Trophoblast cell (in vitro differentiated cells and primary cell): Measurements from ENCODE around the gene GAGE12F. TPM values are rescaled to one million over a fixed set of nuclear protein-coding genes. Genes with fewer than 3 reads are reported as not detected.
"Not testable (repeated sequence)": the region's sequence is repeated elsewhere in the genome, so short reads cannot be mapped to it uniquely, and the experiment has no call there.

Experiments
- DNase-seq, 2 donors: peaks; one replicate each; pipeline ENCODE4 v3.0.0-alpha.2; 2016
- H2AFZ ChIP-seq: 2 replicates; pipeline ENCODE4 v1.6.1; 2013; ENCODE audit warnings: low read length, moderate library complexity, mild to moderate bottlenecking; ENCODE audit not compliant: insufficient read depth, poor library complexity
- H2AK5ac ChIP-seq: 2 replicates; pipeline ENCODE4 v1.6.1; 2013; ENCODE audit warnings: mild to moderate bottlenecking, low read length
- H2BK120ac ChIP-seq: 2 replicates; pipeline ENCODE4 v1.6.1; 2013; ENCODE audit warnings: low read length, mild to moderate bottlenecking, moderate library complexity; ENCODE audit not compliant: insufficient read depth, poor library complexity
- H2BK12ac ChIP-seq: 2 replicates; pipeline ENCODE4 v1.6.1; 2013; ENCODE audit warnings: mild to moderate bottlenecking, low read length, moderate library complexity
- H2BK5ac ChIP-seq: 2 replicates; pipeline ENCODE4 v1.6.1; 2013; ENCODE audit warnings: low read length, low read depth, moderate library complexity, mild to moderate bottlenecking; ENCODE audit not compliant: poor library complexity
- H3K14ac ChIP-seq: 2 replicates; pipeline ENCODE4 v1.6.1; 2013; ENCODE audit warnings: mild to moderate bottlenecking, low read length
- H3K18ac ChIP-seq: 2 replicates; pipeline ENCODE4 v1.6.1; 2013; ENCODE audit warnings: mild to moderate bottlenecking, low read length
- H3K23ac ChIP-seq: 2 replicates; pipeline ENCODE4 v1.6.1; 2013; ENCODE audit warnings: low read length
- H3K27ac ChIP-seq: 2 replicates; pipeline ENCODE4 v1.5.1; 2013; ENCODE audit warnings: low read depth, mild to moderate bottlenecking, inconsistent platforms, low read length, moderate library complexity
- H3K27me3 ChIP-seq: 2 replicates; pipeline ENCODE4 v1.6.1; 2013; ENCODE audit warnings: inconsistent platforms, mild to moderate bottlenecking, low read length, moderate library complexity; ENCODE audit not compliant: insufficient read depth
- H3K36me3 ChIP-seq, 2 experiments: 1 replicate in 1 of 2; 2 replicates in 1 of 2; pipeline ENCODE4 v1.6.1; 2013; ENCODE audit warnings: low read length in 2 of 2, mild to moderate bottlenecking in 2 of 2, moderate library complexity in 1 of 2; ENCODE audit not compliant: insufficient read depth in 2 of 2, control insufficient read depth in 1 of 2
- H3K4ac ChIP-seq: 2 replicates; pipeline ENCODE4 v1.6.1; 2013; ENCODE audit warnings: low read depth, mild to moderate bottlenecking, low read length, moderate library complexity
- H3K4me1 ChIP-seq, 2 experiments: 1 replicate in 1 of 2; 2 replicates in 1 of 2; pipeline ENCODE4 v1.6.1; 2013; ENCODE audit warnings: low read length in 2 of 2, mild to moderate bottlenecking in 2 of 2, moderate library complexity in 1 of 2; ENCODE audit not compliant: insufficient read depth in 2 of 2, control insufficient read depth in 1 of 2
- H3K4me2 ChIP-seq: 2 replicates; pipeline ENCODE4 v1.6.1; 2013; ENCODE audit warnings: inconsistent platforms, mild to moderate bottlenecking, low read length, moderate library complexity
- H3K4me3 ChIP-seq: 2 replicates; pipeline ENCODE4 v1.5.1; 2013; ENCODE audit warnings: mild to moderate bottlenecking, low read depth, low read length, inconsistent platforms
- H3K79me1 ChIP-seq: one replicate; pipeline ENCODE4 v1.6.1; 2013; ENCODE audit warnings: low read length
- H3K79me2 ChIP-seq: 2 replicates; pipeline ENCODE4 v1.6.1; 2013; ENCODE audit warnings: low read length, mild to moderate bottlenecking; ENCODE audit not compliant: control insufficient read depth, insufficient read depth, poor library complexity
- H3K9ac ChIP-seq: 2 replicates; pipeline ENCODE4 v1.6.1; 2013; ENCODE audit warnings: mild to moderate bottlenecking, low read length
- H3K9me3 ChIP-seq: 2 replicates; pipeline ENCODE4 v1.6.1; 2013; ENCODE audit warnings: low read depth, mild to moderate bottlenecking, control low read depth, inconsistent platforms, low read length; ENCODE audit not compliant: insufficient read depth
- H4K12ac ChIP-seq: 2 replicates; pipeline ENCODE4 v1.6.1; 2013; ENCODE audit warnings: low read depth, mild to moderate bottlenecking, low read length, moderate library complexity
- H4K8ac ChIP-seq: 2 replicates; pipeline ENCODE4 v1.6.1; 2013; ENCODE audit warnings: low read depth, mild to moderate bottlenecking, low read length, moderate library complexity
- H4K91ac ChIP-seq: one replicate; pipeline ENCODE4 v1.6.1; 2013; ENCODE audit warnings: low read depth, mild to moderate bottlenecking, low read length, moderate library complexity
- WGBS: extraction: QIAGEN DNeasy Blood & Tissue Kit; methylation state at CpG from one replicate; pipeline ENCODE4 v1.1.7; 2013; ENCODE audit warnings: missing lambda C conversion rate; ENCODE audit not compliant: insufficient read length, insufficient coverage; ENCODE audit errors: extremely low coverage; 5-methylcytosine and 5-hydroxymethylcytosine counted together
- polyA plus RNA-seq: library from polyadenylated mRNA; stranded (reverse); fragments of 200-250 nt; gene quantifications from 2 replicates; pipeline ENCODE4 v1.2.3, GENCODE V29; 2013

The GAGE12F gene, protein sequence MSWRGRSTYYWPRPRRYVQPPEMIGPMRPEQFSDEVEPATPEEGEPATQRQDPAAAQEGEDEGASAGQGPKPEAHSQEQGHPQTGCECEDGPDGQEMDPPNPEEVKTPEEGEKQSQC
- polyA plus RNA-seq, result not detected in 2 replicates

DNA sequence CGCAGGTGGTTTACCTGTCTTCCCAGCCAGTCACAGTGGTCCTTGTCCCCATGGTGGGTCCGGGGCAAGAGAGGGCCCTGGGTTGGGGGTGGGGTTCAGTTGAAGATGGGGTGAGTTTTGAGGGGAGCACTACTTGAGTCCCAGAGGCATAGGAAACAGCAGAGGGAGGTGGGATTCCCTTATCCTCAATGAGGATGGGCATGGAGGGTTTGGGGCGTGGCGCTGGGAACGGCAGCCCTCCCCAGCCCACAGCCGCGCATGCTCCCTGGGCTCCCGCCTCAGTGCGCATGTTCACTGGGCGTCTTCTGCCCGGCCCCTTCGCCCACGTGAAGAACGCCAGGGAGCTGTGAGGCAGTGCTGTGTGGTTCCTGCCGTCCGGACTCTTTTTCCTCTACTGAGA, at the start of gene GAGE12F:
Gene GAGE12F, plus strand, starts transcription at position 301 of the 400 bp plus-strand sequence. CDS start 1,155 bp downstream, outside the sequence.
- no CpG with 5 or more reads among the region's 16 CpGs for WGBS
- not testable (repeated sequence) for H3K79me1 ChIP-seq, H4K91ac ChIP-seq, H3K27me3 ChIP-seq, H3K23ac ChIP-seq, H2BK120ac ChIP-seq, H4K12ac ChIP-seq, H3K4ac ChIP-seq, H2AK5ac ChIP-seq, H3K14ac ChIP-seq, H3K4me1 ChIP-seq, H2BK5ac ChIP-seq, H3K4me3 ChIP-seq, H2AFZ ChIP-seq, H3K18ac ChIP-seq, H2BK12ac ChIP-seq, H4K8ac ChIP-seq, H3K36me3 ChIP-seq, DNase-seq, H3K79me2 ChIP-seq, H3K4me2 ChIP-seq, H3K9ac ChIP-seq, H3K27ac ChIP-seq, H3K9me3 ChIP-seq

DNA sequence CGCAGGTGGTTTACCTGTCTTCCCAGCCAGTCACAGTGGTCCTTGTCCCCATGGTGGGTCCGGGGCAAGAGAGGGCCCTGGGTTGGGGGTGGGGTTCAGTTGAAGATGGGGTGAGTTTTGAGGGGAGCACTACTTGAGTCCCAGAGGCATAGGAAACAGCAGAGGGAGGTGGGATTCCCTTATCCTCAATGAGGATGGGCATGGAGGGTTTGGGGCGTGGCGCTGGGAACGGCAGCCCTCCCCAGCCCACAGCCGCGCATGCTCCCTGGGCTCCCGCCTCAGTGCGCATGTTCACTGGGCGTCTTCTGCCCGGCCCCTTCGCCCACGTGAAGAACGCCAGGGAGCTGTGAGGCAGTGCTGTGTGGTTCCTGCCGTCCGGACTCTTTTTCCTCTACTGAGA, 28.8 kb upstream of the GAGE12F start, which contains the start of gene GAGE12C:
Gene GAGE12C, plus strand, starts transcription at position 301 of the 400 bp plus-strand sequence. CDS start 1,155 bp downstream, outside the sequence.
- not testable (repeated sequence) for H3K9me3 ChIP-seq
- no CpG with 5 or more reads among the region's 16 CpGs for WGBS

DNA sequence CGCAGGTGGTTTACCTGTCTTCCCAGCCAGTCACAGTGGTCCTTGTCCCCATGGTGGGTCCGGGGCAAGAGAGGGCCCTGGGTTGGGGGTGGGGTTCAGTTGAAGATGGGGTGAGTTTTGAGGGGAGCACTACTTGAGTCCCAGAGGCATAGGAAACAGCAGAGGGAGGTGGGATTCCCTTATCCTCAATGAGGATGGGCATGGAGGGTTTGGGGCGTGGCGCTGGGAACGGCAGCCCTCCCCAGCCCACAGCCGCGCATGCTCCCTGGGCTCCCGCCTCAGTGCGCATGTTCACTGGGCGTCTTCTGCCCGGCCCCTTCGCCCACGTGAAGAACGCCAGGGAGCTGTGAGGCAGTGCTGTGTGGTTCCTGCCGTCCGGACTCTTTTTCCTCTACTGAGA, 19.2 kb upstream of the GAGE12F start, which contains the start of gene GAGE12D:
Gene GAGE12D, plus strand, starts transcription at position 301 of the 400 bp plus-strand sequence. CDS start 1,155 bp downstream, outside the sequence.
- not testable (repeated sequence) for H3K36me3 ChIP-seq, H3K79me2 ChIP-seq, H3K27me3 ChIP-seq, H3K14ac ChIP-seq, H3K9ac ChIP-seq, H3K79me1 ChIP-seq, H3K9me3 ChIP-seq, H3K4me3 ChIP-seq, H2AFZ ChIP-seq, H4K12ac ChIP-seq, H4K8ac ChIP-seq, H2BK5ac ChIP-seq, H2BK120ac ChIP-seq, H3K23ac ChIP-seq, H2BK12ac ChIP-seq, H3K4me1 ChIP-seq, H2AK5ac ChIP-seq, H4K91ac ChIP-seq, H3K27ac ChIP-seq, H3K4ac ChIP-seq, DNase-seq, H3K18ac ChIP-seq, H3K4me2 ChIP-seq
- no CpG with 5 or more reads among the region's 16 CpGs for WGBS

More for the DNA sequence above, 28.8 kb upstream of the GAGE12F start, which contains the start of gene GAGE12C:
- H2BK12ac ChIP-seq, H3K4me2 ChIP-seq, H3K36me3 ChIP-seq, H2BK5ac ChIP-seq, H2AFZ ChIP-seq, H3K4ac ChIP-seq, DNase-seq, H3K4me1 ChIP-seq, H2BK120ac ChIP-seq, H3K27me3 ChIP-seq, H3K27ac ChIP-seq, H3K18ac ChIP-seq, H3K79me1 ChIP-seq, H3K79me2 ChIP-seq, H3K9ac ChIP-seq, H2AK5ac ChIP-seq, H3K14ac ChIP-seq, H3K4me3 ChIP-seq, H4K12ac ChIP-seq, H3K23ac ChIP-seq, H4K8ac ChIP-seq, H4K91ac ChIP-seq: not testable (repeated sequence)

DNA sequence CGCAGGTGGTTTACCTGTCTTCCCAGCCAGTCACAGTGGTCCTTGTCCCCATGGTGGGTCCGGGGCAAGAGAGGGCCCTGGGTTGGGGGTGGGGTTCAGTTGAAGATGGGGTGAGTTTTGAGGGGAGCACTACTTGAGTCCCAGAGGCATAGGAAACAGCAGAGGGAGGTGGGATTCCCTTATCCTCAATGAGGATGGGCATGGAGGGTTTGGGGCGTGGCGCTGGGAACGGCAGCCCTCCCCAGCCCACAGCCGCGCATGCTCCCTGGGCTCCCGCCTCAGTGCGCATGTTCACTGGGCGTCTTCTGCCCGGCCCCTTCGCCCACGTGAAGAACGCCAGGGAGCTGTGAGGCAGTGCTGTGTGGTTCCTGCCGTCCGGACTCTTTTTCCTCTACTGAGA, 9.7 kb upstream of the GAGE12F start, which contains the start of gene GAGE12E:
Gene GAGE12E, plus strand, starts transcription at position 301 of the 400 bp plus-strand sequence. CDS start 1,155 bp downstream, outside the sequence.
- not testable (repeated sequence) for H3K23ac ChIP-seq, H2AFZ ChIP-seq, H3K14ac ChIP-seq

More for the DNA sequence above, 9.7 kb upstream of the GAGE12F start, which contains the start of gene GAGE12E:
- H3K9me3 ChIP-seq, H4K8ac ChIP-seq, H3K4ac ChIP-seq, DNase-seq, H3K4me2 ChIP-seq, H2AK5ac ChIP-seq, H3K4me3 ChIP-seq, H3K18ac ChIP-seq, H4K91ac ChIP-seq, H2BK12ac ChIP-seq, H3K79me1 ChIP-seq, H3K27ac ChIP-seq, H3K36me3 ChIP-seq, H2BK120ac ChIP-seq, H3K79me2 ChIP-seq, H3K27me3 ChIP-seq, H3K4me1 ChIP-seq, H3K9ac ChIP-seq, H2BK5ac ChIP-seq, H4K12ac ChIP-seq: not testable (repeated sequence)
- WGBS, result no CpG with 5 or more reads among the region's 16 CpGs
